Astrocyte (in vitro differentiated cells and primary cell): ENCODE results near the gene SMIM20.

Experiments used
- CTCF ChIP-seq: IDR thresholded peaks from 2 replicates; pipeline ENCODE4 v1.5.1; 2011; ENCODE audit warnings: low read depth, mild to moderate bottlenecking, inconsistent platforms, low read length, moderate library complexity; ENCODE audit not compliant: insufficient read depth
- EZH2 ChIP-seq: IDR thresholded peaks from 2 replicates; pipeline ENCODE4 v1.6.1; 2012; ENCODE audit warnings: mild to moderate bottlenecking, low read length, inconsistent platforms; ENCODE audit not compliant: insufficient read depth

GRCh38 chr4:25966171-25966570 is 52.2 kb downstream of the SMIM20 start:
- TF ChIP-seq CTCF (no peak), EZH2 (no peak)
